Right lobe of liver (tissue), 6 donors: ENCODE measurements around the gene AGBL3. TPM values are rescaled to one million over a fixed set of nuclear protein-coding genes. Genes with fewer than 3 reads are reported as not detected.

Experiments
- ATAC-seq, 4 donors: fragments of 200-7000 bp; cut with Tn5 transposase; one replicate each; pipeline ENCODE4 v1.9.1; 2020; ENCODE audit warnings: mild to moderate bottlenecking in 4 of 4, moderate library complexity in 4 of 4
- DNase-seq, 3 donors: peaks; one replicate each; pipeline ENCODE4 v3.0.0-alpha.2; 2020
- H3K27ac ChIP-seq, 3 donors: fragments of 200-600 bp; one replicate each; pipeline ENCODE4 v1.8.0; 2022
- H3K27me3 ChIP-seq, 2 donors: fragments of 200-600 bp; one replicate each; pipeline ENCODE4 v1.8.0; 2022
- H3K36me3 ChIP-seq, 4 donors: fragments of 200-600 bp; sonication (generic) in 1 of 4; one replicate each; pipeline versions ENCODE4 v1.5.1 to v1.8.0; 2017 to 2022; ENCODE audit warnings: control low read depth in 1 of 4
- H3K4me1 ChIP-seq, 4 donors: fragments of 200-600 bp; sonication (generic) in 1 of 4; one replicate each; pipeline versions ENCODE4 v1.5.1 to v1.8.0; 2017 to 2022; ENCODE audit warnings: control low read depth in 1 of 4
- H3K4me3 ChIP-seq, 3 donors: fragments of 200-600 bp; one replicate each; pipeline ENCODE4 v1.8.0; 2022
- H3K9me3 ChIP-seq, 4 donors: fragments of 200-600 bp; sonication (generic) in 1 of 4; one replicate each; pipeline versions ENCODE4 v1.5.1 to v1.8.0; 2017 to 2022; ENCODE audit warnings: control low read depth in 1 of 4
- CTCF ChIP-seq, 4 donors: fragments of 200-600 bp in 3 of 4; fragments of 450-650 bp in 1 of 4; IDR thresholded peaks; one replicate each; pipeline versions ENCODE4 v1.5.1 to v1.8.0; 2016 to 2022; ENCODE audit warnings: antibody characterized with exemption in 4 of 4, mild to moderate bottlenecking in 2 of 4
- POLR2A ChIP-seq: fragments of 450-650 bp; IDR thresholded peaks from one replicate; pipeline ENCODE4 v1.6.1; 2017; ENCODE audit warnings: antibody characterized with exemption, mild to moderate bottlenecking
- WGBS: methylation state at CpG from one replicate; pipeline ENCODE4 v1.1.6; 2018; ENCODE audit warnings: low coverage, low lambda C conversion rate; ENCODE audit not compliant: insufficient coverage; ENCODE audit errors: missing lambda C conversion rate; 5-methylcytosine and 5-hydroxymethylcytosine counted together
- intact Hi-C, 2 donors: fragments of 100-400 bp; cut with DNase I; formaldehyde crosslinking; loops; one replicate each; pipeline versions ENCODE4 v1.11.2 to v1.14.1; 2022
- total RNA-seq, 6 experiments: library from RNA; depleted of rRNA in 2 of 6; stranded (reverse); fragments of >200 nt in 2 of 6; fragmentation: NEBNext Ultra II Directional in 3 of 6; extraction: Animal tissue kit (Norgen Biotek cat#: 25700) in 3 of 6; gene quantifications; one replicate each; pipeline versions ENCODE4 v1.1.0 to v1.2.4, GENCODE V29; 2016 to 2023
- donor health status: DM: no; HTN: yes; CAD: no.
- donor health status: DM: no; HTN: no; CAD: no.
- donor health status: DM: no; HTN: no; CAD: no.
- donor health status: DM: no; HTN: yes; CAD: no.
- donor health status: DM: no; HTN: yes; CAD: no.

The AGBL3 gene
- total RNA-seq, 6 experiments from 2014 or later: 1.2 to 3.5 (median 2.2) TPM

- Histone ChIP-seq H3K36me3 (peaks cover 0 to 60% (median 17%) of the 10 kb centered on the region in 4 donors), H3K4me1 (peaks cover 0 to 21% (median 0%) of the 10 kb centered on the region in 4 donors), H3K4me3 (no peak overlapping the region), H3K9me3 (no peaks in the 10 kb centered on the region), H3K27ac (no peak overlapping the region), H3K27me3 (no peaks in the 10 kb centered on the region)
- TF ChIP-seq POLR2A (no peak), CTCF (IDR thresholded peaks at IDR 0.05) (no peak)
- intact Hi-C loops: no loop called here
- 82% methylated on average over 1 of the region's 1 CpG for WGBS
- ATAC-seq: no peak
- DNase-seq: no peak
Observed at GRCh38 chr7:134947831-134948230, 38.5 kb upstream of the AGBL3 start.

GRCh38 chr7:134948246-134948645 lies 38.1 kb upstream of the AGBL3 start:
- H3K36me3 ChIP-seq: peaks cover 0 to 64% (median 17%) of the 10 kb centered on the region in 4 donors

GRCh38 chr7:134948736-134949135 lies 37.6 kb upstream of the AGBL3 start:
- intact Hi-C loops: no loop called here
- Histone ChIP-seq H3K36me3 (peaks cover 0 to 64% (median 17%) of the 10 kb centered on the region in 4 donors), H3K4me3 (no peak overlapping the region), H3K9me3 (no peaks in the 10 kb centered on the region), H3K4me1 (peaks cover 0 to 12% (median 0%) of the 10 kb centered on the region in 4 donors), H3K27me3 (no peaks in the 10 kb centered on the region), H3K27ac (no peak overlapping the region)
- DNase-seq (no peak), ATAC-seq (no peak)
- 100% methylated on average over 1 of the region's 1 CpG for WGBS
- TF ChIP-seq POLR2A: no peak
- TF ChIP-seq CTCF (IDR thresholded peaks at IDR 0.05): no peak

More at GRCh38 chr7:134948246-134948645, 38.1 kb upstream of the AGBL3 start:
- no peak for ATAC-seq
- 76% methylated on average over 4 of the region's 4 CpGs for WGBS
- no peaks in the 10 kb centered on the region for H3K27me3 ChIP-seq
- no peak overlapping the region for H3K27ac ChIP-seq
- intact Hi-C loops: no loop called here
- peaks cover 0 to 17% (median 0%) of the 10 kb centered on the region in 4 donors for H3K4me1 ChIP-seq
- H3K9me3 ChIP-seq: no peaks in the 10 kb centered on the region
- TF ChIP-seq POLR2A (no peak), CTCF (IDR thresholded peaks at IDR 0.05) (no peak)
- H3K4me3 ChIP-seq: no peak overlapping the region
- no peak for DNase-seq

GRCh38 chr7:134949171-134949570 lies 37.1 kb upstream of the AGBL3 start:
- Histone ChIP-seq H3K4me1 (peaks cover 0 to 7% (median 0%) of the 10 kb centered on the region in 4 donors), H3K27me3 (no peaks in the 10 kb centered on the region), H3K4me3 (no peak overlapping the region), H3K9me3 (no peaks in the 10 kb centered on the region), H3K36me3 (peaks cover 0 to 64% (median 17%) of the 10 kb centered on the region in 4 donors), H3K27ac (no peak overlapping the region)
- TF ChIP-seq CTCF (IDR thresholded peaks at IDR 0.05) (no peak), POLR2A (no peak)
- WGBS: 56% methylated on average over 3 of the region's 3 CpGs
- no peak for DNase-seq
- intact Hi-C loops: no loop called here
- no peak for ATAC-seq
